GM23338 (cell line): ENCODE results near the gene RHOA. TPM values are rescaled to one million over a fixed set of nuclear protein-coding genes. Genes with fewer than 3 reads are reported as not detected.
A peak's percentile ranks its signal among the peaks of the same experiment; 100 is the strongest.

Experiments used
- ATAC-seq: fragments of 200-7000 bp; cut with Tn5 transposase; 3 replicates; pipeline ENCODE4 v1.9.1; 2020
- DNase-seq: peaks from one replicate; pipeline ENCODE4 v3.0.0-alpha.2; 2015; ENCODE audit warnings: low spot score
- H2AFZ ChIP-seq: fragments of 200-600 bp; sonication (generic); 2 replicates; pipeline ENCODE4 v1.8.0; 2016; ENCODE audit warnings: antibody characterized with exemption, mild to moderate bottlenecking, moderate library complexity
- H3F3A ChIP-seq: fragments of 200-600 bp; sonication (generic); replicated peaks from 2 replicates; pipeline ENCODE4 v1.8.0; 2017; ENCODE audit warnings: antibody characterized with exemption, mixed run types, low read depth
- H3K27ac ChIP-seq: fragments of 200-600 bp; sonication (generic); 2 replicates; pipeline ENCODE4 v1.6.1; 2016; ENCODE audit warnings: low read depth
- H3K27me3 ChIP-seq: fragments of 200-600 bp; sonication (generic); 2 replicates; pipeline ENCODE4 v1.8.0; 2016; ENCODE audit warnings: mild to moderate bottlenecking, mixed run types, moderate library complexity; ENCODE audit not compliant: insufficient read depth
- H3K36me3 ChIP-seq: fragments of 200-600 bp; sonication (generic); 2 replicates; pipeline ENCODE4 v1.8.0; 2016; ENCODE audit warnings: mild to moderate bottlenecking; ENCODE audit not compliant: insufficient read depth
- H3K4me1 ChIP-seq: fragments of 200-600 bp; sonication (generic); 2 replicates; pipeline ENCODE4 v1.8.0; 2016; ENCODE audit warnings: mild to moderate bottlenecking, moderate library complexity; ENCODE audit not compliant: insufficient read depth
- H3K4me2 ChIP-seq: fragments of 200-600 bp; sonication (generic); 2 replicates; pipeline ENCODE4 v1.7.1; 2017; ENCODE audit warnings: mixed run types
- H3K4me3 ChIP-seq: fragments of 200-600 bp; sonication (generic); 2 replicates; pipeline ENCODE4 v1.6.1; 2016; ENCODE audit warnings: mixed run types
- H3K79me2 ChIP-seq: fragments of 200-600 bp; sonication (generic); replicated peaks from 2 replicates; pipeline ENCODE4 v1.8.0; 2017; ENCODE audit warnings: mild to moderate bottlenecking; ENCODE audit not compliant: insufficient read depth
- H3K9me2 ChIP-seq: fragments of 200-600 bp; sonication (generic); 2 replicates; pipeline ENCODE4 v1.8.0; 2017; ENCODE audit not compliant: insufficient read depth
- H4K20me1 ChIP-seq: fragments of 200-600 bp; sonication (generic); replicated peaks from 2 replicates; pipeline ENCODE4 v1.8.0; 2017; ENCODE audit warnings: mild to moderate bottlenecking; ENCODE audit not compliant: insufficient read depth
- H3K27ac Mint-ChIP-seq: 2 replicates; pipeline ENCODE4 v1.8.0; 2020; ENCODE audit warnings: inconsistent platforms, mild to moderate bottlenecking, moderate library complexity, mixed read lengths
- H3K27me3 Mint-ChIP-seq: 3 replicates; pipeline ENCODE4 v1.8.0; 2022; ENCODE audit warnings: low read depth, mild to moderate bottlenecking, moderate library complexity, mixed read lengths, inconsistent platforms; ENCODE audit not compliant: insufficient read depth, poor library complexity
- H3K36me3 Mint-ChIP-seq: 3 replicates; pipeline ENCODE4 v1.8.0; 2021; ENCODE audit warnings: low read depth, mild to moderate bottlenecking, inconsistent platforms, moderate library complexity, mixed read lengths
- H3K4me1 Mint-ChIP-seq: 3 replicates; pipeline ENCODE4 v1.8.0; 2020; ENCODE audit warnings: mild to moderate bottlenecking, inconsistent platforms, mixed read lengths
- H3K4me3 Mint-ChIP-seq: 3 replicates; pipeline ENCODE4 v1.8.0; 2021; ENCODE audit warnings: moderate library complexity, mild to moderate bottlenecking, inconsistent platforms, mixed read lengths
- H3K9me3 Mint-ChIP-seq: 3 replicates; pipeline ENCODE4 v1.8.0; 2020; ENCODE audit warnings: moderate library complexity, mild to moderate bottlenecking, inconsistent platforms, mixed read lengths
- CREB1 ChIP-seq: fragments of 250-450 bp; sonication (Bioruptor Pico); IDR thresholded peaks from 2 replicates; pipeline ENCODE4 v1.5.0; 2020; ENCODE audit warnings: low read depth, mild to moderate bottlenecking, moderate library complexity
- CTCF ChIP-seq, 2 experiments: fragments of 200-600 bp in 1 of 2; sonication (generic) in 1 of 2; conservative IDR thresholded peaks; 2 replicates each; pipeline versions ENCODE4 v1.5.1 to v1.6.1; 2016 to 2017; ENCODE audit warnings: antibody characterized with exemption in 2 of 2, low read depth in 2 of 2, mild to moderate bottlenecking in 2 of 2, moderate library complexity in 1 of 2
- EZH2 ChIP-seq: fragments of 200-600 bp; sonication (generic); IDR thresholded peaks from one replicate; pipeline ENCODE4 v1.8.0; 2017; ENCODE audit warnings: antibody characterized with exemption, mild to moderate bottlenecking, low read depth; ENCODE audit not compliant: unreplicated experiment
- EZH2phosphoT487 ChIP-seq: fragments of 200-600 bp; sonication (generic); IDR thresholded peaks from one replicate; pipeline ENCODE4 v1.8.1; 2018; ENCODE audit warnings: antibody characterized with exemption; ENCODE audit not compliant: unreplicated experiment
- JUNB ChIP-seq: IDR thresholded peaks from one replicate; pipeline ENCODE4 v1.6.1; 2016; ENCODE audit warnings: antibody characterized with exemption; ENCODE audit not compliant: unreplicated experiment
- NANOG ChIP-seq: IDR thresholded peaks from 2 replicates; pipeline ENCODE4 v1.6.1; 2016; ENCODE audit warnings: antibody characterized with exemption, borderline replicate concordance
- STAT1 ChIP-seq: IDR thresholded peaks from one replicate; pipeline ENCODE4 v1.6.1; 2016; ENCODE audit warnings: antibody characterized with exemption; ENCODE audit not compliant: unreplicated experiment
- ZNF114 ChIP-seq: fragments of 250-450 bp; sonication (Bioruptor Pico); IDR thresholded peaks from 2 replicates; pipeline ENCODE4 v1.5.0; 2020; ENCODE audit warnings: mild to moderate bottlenecking, moderate library complexity
- polyA plus RNA-seq: library from polyadenylated mRNA; unstranded; fragments of >200 nt; fragmentation: Nextera tagmentation; extraction: Ambion mirVana; gene quantifications from 2 replicates; pipeline ENCODE4 v1.2.1, GENCODE V29; 2016
- total RNA-seq: library from RNA; depleted of rRNA; stranded (reverse); fragments of >200 nt; shearing (Covaris generic); gene quantifications from 2 replicates; pipeline ENCODE4 v1.2.3, GENCODE V29; 2014
- TF ChIP-seq, protein P1 (sequence below): fragments of 250-450 bp; sonication (Bioruptor Pico); IDR thresholded peaks from 2 replicates; pipeline ENCODE4 v1.5.0; 2020; ENCODE audit warnings: mild to moderate bottlenecking, moderate library complexity

Gene RHOA
- total and polyA plus RNA-seq, 2 experiments from 2014 or later = 248 to 373 TPM

DNA sequence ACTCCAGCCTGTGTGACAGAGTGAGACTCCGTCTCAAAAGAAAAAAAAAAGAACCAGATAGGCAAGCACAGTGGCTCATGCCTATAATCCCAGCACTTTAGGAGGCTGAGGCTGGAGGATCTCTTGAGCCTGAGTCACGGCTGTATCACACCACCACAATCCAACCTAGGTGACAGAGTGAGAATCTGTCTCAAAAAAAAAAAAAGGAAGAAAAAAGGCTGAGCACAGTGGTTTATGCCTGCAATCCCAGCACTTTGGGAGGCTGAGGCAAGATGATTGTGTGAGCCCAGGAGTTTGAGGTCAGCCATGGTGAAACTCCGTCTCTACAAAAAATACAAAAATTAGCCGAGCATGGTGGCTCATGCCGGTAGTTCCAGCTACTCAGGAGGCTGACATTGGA, 23.0 kb upstream of the RHOA start (continued):
- TF ChIP-seq CTCF (conservative IDR thresholded peaks at IDR 0.05; ENCODE audit: low read depth in 2 of 2) (no peak), STAT1 (no peak), EZH2phosphoT487 (no peak)

GRCh38 chr3:49428752-49429080, 16.9 kb upstream of the RHOA start:
- Histone ChIP-seq H3K9me2 (no peaks in the 10 kb centered on the region), H3K36me3 (no peaks in the 10 kb centered on the region), H3F3A (no peaks in the 10 kb centered on the region), H3K27me3 (no peaks in the 10 kb centered on the region), H3K4me2 (peak overlapping the region; percentile 70), H3K4me3 (peak overlapping the region; percentile 71), H4K20me1 (no peaks in the 10 kb centered on the region), H3K4me1 (no peaks in the 10 kb centered on the region), H3K27ac (no peak overlapping the region), H3K79me2 (no peaks in the 10 kb centered on the region), H2AFZ (peak overlapping the region; percentile 93)
- peak overlapping the region; percentile 73; the same call in 1 of the 2 replicates for H3K27ac Mint-ChIP-seq
- H3K27me3 Mint-ChIP-seq = peaks cover 14% of the 10 kb centered on the region
- H3K9me3 Mint-ChIP-seq = no peaks in the 10 kb centered on the region; the same call in 2 of the 3 replicates
- no peak for DNase-seq
- TF ChIP-seq CTCF (conservative IDR thresholded peaks at IDR 0.05; ENCODE audit: low read depth in 2 of 2) = peak in 1 of 2 experiments; percentile 32; a peak in 1 of 4 replicates
- TF ChIP-seq EZH2 = no peak
- no peak for TF ChIP-seq STAT1
- no peaks in the 10 kb centered on the region; the same call in 2 of the 3 replicates for H3K36me3 Mint-ChIP-seq
- ATAC-seq = peak; percentile 9
- no peaks in the 10 kb centered on the region; the same call in 2 of the 3 replicates for H3K4me1 Mint-ChIP-seq
- peak overlapping the region; percentile 98 for H3K4me3 Mint-ChIP-seq

DNA sequence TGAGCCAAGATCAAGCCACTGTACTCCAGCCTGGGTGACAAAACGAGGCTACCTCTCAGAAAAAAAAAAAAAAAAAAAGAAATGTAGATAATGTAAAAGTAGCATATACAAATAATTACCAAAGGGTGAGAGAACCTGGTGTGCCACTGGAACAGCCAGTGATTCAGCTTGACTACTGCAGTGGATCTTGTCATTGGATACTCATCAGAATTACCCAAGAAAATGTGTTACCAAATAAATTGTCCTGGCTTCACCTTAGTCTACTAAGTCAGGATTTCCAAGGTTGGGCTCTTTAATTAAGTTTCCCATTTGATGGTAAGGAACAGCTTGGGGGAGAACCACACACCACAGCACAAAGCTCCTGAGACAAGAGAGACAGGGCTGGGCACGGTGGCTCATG, 15.8 kb upstream of the RHOA start:
- Mint-ChIP-seq H3K36me3 (no peaks in the 10 kb centered on the region; the same call in 2 of the 3 replicates), H3K9me3 (no peaks in the 10 kb centered on the region; the same call in 2 of the 3 replicates), H3K27ac (no peak overlapping the region), H3K27me3 (peaks cover 12% of the 10 kb centered on the region), H3K4me3 (peak overlapping the region; percentile 98; the same call in 2 of the 3 replicates), H3K4me1 (peaks cover 7% of the 10 kb centered on the region)
- Histone ChIP-seq H3K36me3 (no peaks in the 10 kb centered on the region), H3F3A (peaks cover 4% of the 10 kb centered on the region), H3K9me2 (no peaks in the 10 kb centered on the region), H3K4me3 (no peak overlapping the region), H3K4me1 (no peaks in the 10 kb centered on the region), H3K27me3 (no peaks in the 10 kb centered on the region), H4K20me1 (no peaks in the 10 kb centered on the region), H3K4me2 (no peak overlapping the region), H3K79me2 (no peaks in the 10 kb centered on the region), H2AFZ (no peak overlapping the region), H3K27ac (no peak overlapping the region)
- ATAC-seq = no peak
- DNase-seq = no peak
- TF ChIP-seq CREB1 (no peak), STAT1 (no peak), JUNB (no peak), ZNF114 (CRISPR knock-in tag) (no peak), EZH2phosphoT487 (no peak), NANOG (no peak)
- TF ChIP-seq, protein P1, sequence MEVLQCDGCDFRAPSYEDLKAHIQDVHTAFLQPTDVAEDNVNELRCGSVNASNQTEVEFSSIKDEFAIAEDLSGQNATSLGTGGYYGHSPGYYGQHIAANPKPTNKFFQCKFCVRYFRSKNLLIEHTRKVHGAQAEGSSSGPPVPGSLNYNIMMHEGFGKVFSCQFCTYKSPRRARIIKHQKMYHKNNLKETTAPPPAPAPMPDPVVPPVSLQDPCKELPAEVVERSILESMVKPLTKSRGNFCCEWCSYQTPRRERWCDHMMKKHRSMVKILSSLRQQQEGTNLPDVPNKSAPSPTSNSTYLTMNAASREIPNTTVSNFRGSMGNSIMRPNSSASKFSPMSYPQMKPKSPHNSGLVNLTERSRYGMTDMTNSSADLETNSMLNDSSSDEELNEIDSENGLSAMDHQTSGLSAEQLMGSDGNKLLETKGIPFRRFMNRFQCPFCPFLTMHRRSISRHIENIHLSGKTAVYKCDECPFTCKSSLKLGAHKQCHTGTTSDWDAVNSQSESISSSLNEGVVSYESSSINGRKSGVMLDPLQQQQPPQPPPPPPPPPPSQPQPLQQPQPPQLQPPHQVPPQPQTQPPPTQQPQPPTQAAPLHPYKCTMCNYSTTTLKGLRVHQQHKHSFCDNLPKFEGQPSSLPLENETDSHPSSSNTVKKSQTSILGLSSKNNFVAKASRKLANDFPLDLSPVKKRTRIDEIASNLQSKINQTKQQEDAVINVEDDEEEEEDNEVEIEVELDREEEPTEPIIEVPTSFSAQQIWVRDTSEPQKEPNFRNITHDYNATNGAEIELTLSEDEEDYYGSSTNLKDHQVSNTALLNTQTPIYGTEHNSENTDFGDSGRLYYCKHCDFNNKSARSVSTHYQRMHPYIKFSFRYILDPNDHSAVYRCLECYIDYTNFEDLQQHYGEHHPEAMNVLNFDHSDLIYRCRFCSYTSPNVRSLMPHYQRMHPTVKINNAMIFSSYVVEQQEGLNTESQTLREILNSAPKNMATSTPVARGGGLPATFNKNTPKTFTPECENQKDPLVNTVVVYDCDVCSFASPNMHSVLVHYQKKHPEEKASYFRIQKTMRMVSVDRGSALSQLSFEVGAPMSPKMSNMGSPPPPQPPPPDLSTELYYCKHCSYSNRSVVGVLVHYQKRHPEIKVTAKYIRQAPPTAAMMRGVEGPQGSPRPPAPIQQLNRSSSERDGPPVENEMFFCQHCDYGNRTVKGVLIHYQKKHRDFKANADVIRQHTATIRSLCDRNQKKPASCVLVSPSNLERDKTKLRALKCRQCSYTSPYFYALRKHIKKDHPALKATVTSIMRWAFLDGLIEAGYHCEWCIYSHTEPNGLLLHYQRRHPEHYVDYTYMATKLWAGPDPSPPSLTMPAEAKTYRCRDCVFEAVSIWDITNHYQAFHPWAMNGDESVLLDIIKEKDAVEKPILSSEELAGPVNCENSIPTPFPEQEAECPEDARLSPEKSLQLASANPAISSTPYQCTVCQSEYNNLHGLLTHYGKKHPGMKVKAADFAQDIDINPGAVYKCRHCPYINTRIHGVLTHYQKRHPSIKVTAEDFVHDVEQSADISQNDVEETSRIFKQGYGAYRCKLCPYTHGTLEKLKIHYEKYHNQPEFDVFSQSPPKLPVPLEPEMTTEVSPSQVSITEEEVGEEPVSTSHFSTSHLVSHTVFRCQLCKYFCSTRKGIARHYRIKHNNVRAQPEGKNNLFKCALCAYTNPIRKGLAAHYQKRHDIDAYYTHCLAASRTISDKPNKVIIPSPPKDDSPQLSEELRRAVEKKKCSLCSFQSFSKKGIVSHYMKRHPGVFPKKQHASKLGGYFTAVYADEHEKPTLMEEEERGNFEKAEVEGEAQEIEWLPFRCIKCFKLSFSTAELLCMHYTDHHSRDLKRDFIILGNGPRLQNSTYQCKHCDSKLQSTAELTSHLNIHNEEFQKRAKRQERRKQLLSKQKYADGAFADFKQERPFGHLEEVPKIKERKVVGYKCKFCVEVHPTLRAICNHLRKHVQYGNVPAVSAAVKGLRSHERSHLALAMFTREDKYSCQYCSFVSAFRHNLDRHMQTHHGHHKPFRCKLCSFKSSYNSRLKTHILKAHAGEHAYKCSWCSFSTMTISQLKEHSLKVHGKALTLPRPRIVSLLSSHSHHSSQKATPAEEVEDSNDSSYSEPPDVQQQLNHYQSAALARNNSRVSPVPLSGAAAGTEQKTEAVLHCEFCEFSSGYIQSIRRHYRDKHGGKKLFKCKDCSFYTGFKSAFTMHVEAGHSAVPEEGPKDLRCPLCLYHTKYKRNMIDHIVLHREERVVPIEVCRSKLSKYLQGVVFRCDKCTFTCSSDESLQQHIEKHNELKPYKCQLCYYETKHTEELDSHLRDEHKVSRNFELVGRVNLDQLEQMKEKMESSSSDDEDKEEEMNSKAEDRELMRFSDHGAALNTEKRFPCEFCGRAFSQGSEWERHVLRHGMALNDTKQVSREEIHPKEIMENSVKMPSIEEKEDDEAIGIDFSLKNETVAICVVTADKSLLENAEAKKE (CRISPR knock-in tag) = no peak
